Cardiac muscle cell (in vitro differentiated cells and primary cell): ENCODE measurements around the gene AUTS2. TPM values are rescaled to one million over a fixed set of nuclear protein-coding genes. Genes with fewer than 3 reads are reported as not detected.

Experiments used
- DNase-seq, 2 donors: peaks; one replicate each; pipeline versions ENCODE4 v3.0.0 to v3.0.0-alpha.2; 2010 to 2017; ENCODE audit warnings: low read depth in 1 of 2, low spot score in 1 of 2
- H3K27ac ChIP-seq: fragments of 200-600 bp; sonication (generic); 2 replicates; pipeline ENCODE4 v1.5.1; 2016
- H3K27me3 ChIP-seq: fragments of 200-600 bp; sonication (generic); 2 replicates; pipeline ENCODE4 v1.6.0; 2016; ENCODE audit warnings: control low read depth
- H3K36me3 ChIP-seq: fragments of 200-600 bp; sonication (generic); 2 replicates; pipeline ENCODE4 v1.5.1; 2016; ENCODE audit warnings: control low read depth
- H3K4me1 ChIP-seq: fragments of 200-600 bp; sonication (generic); 2 replicates; pipeline ENCODE4 v1.8.1; 2017; ENCODE audit warnings: low read depth, mild to moderate bottlenecking, mixed run types
- H3K4me3 ChIP-seq: fragments of 200-600 bp; sonication (generic); 2 replicates; pipeline ENCODE4 v1.5.1; 2016; ENCODE audit warnings: mild to moderate bottlenecking
- H3K9me3 ChIP-seq: fragments of 200-600 bp; sonication (generic); 2 replicates; pipeline ENCODE4 v1.5.1; 2017; ENCODE audit warnings: low read depth, mild to moderate bottlenecking, control low read depth
- CTCF ChIP-seq: IDR thresholded peaks from 2 replicates; pipeline ENCODE4 v1.5.1; 2012; ENCODE audit warnings: low read depth, mild to moderate bottlenecking, low read length
- polyA plus RNA-seq: library from polyadenylated mRNA; unstranded; fragments of >200 nt; fragmentation: Nextera tagmentation; extraction: Ambion mirVana; gene quantifications from 2 replicates; pipeline ENCODE4 v1.2.1, GENCODE V29; 2016
- total RNA-seq: library from RNA; depleted of rRNA; stranded (reverse); fragments of >200 nt; gene quantifications from 2 replicates; pipeline ENCODE4 v1.2.3, GENCODE V29; 2016

AUTS2 gene
- total and polyA plus RNA-seq, 2 experiments from 2014 or later: 41.0 to 45.5 TPM

- no peak overlapping the region for H3K27ac ChIP-seq
- no peak overlapping the region for H3K4me3 ChIP-seq
- no peaks in the 10 kb centered on the region for H3K9me3 ChIP-seq
- no peak for DNase-seq
- peaks cover 19% of the 10 kb centered on the region for H3K4me1 ChIP-seq
- no peaks in the 10 kb centered on the region for H3K27me3 ChIP-seq
- no peak for TF ChIP-seq CTCF
- no peaks in the 10 kb centered on the region for H3K36me3 ChIP-seq
Measured at GRCh38 chr7:70573696-70574095, 975.4 kb downstream of the AUTS2 start.

DNA sequence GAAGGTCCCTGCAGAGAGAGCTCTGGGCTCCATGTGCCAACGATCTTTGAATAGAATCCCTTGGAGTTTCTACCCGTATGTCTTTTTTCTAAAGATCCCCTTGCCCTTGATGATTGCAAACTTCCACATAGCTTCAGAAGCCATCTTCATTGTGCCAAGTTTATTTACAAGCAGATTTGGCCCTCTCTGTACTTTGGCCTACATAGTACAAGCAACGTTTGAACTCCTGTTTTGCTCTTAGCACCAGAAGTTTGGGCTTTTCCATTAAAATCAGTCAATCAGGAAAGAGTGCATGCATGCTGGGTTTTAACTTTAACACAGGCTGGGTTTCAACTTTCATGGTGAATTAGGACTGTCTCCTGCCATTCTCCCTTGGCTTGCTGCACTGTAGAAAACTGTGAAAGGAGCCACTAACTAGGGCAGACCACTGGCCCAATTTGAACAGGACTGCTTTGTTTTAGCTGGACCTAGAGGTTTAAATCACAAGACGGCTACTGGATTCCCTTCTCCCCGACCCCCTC, 976.1 kb downstream of the AUTS2 start:
- H3K36me3 ChIP-seq: no peaks in the 10 kb centered on the region
- H3K27me3 ChIP-seq: no peaks in the 10 kb centered on the region
- H3K9me3 ChIP-seq: no peaks in the 10 kb centered on the region
- no peak overlapping the region for H3K4me3 ChIP-seq
- H3K27ac ChIP-seq: no peak overlapping the region
- no peak for DNase-seq
- no peak for TF ChIP-seq CTCF
- H3K4me1 ChIP-seq: peaks cover 13% of the 10 kb centered on the region

- no peak for DNase-seq
- no peak overlapping the region for H3K27ac ChIP-seq
Measured at GRCh38 chr7:70574970-70575799, 976.9 kb downstream of the AUTS2 start.

GRCh38 chr7:70577078-70577477, 978.8 kb downstream of the AUTS2 start:
- no peak for TF ChIP-seq CTCF
- no peak for DNase-seq
- Histone ChIP-seq H3K36me3 (no peaks in the 10 kb centered on the region), H3K4me1 (no peaks in the 10 kb centered on the region), H3K27ac (no peak overlapping the region), H3K4me3 (no peak overlapping the region), H3K27me3 (peaks cover 3% of the 10 kb centered on the region), H3K9me3 (no peaks in the 10 kb centered on the region)

More at GRCh38 chr7:70574970-70575799, 976.9 kb downstream of the AUTS2 start:
- H3K4me3 ChIP-seq: no peak overlapping the region
- H3K4me1 ChIP-seq: peaks cover 5% of the 10 kb centered on the region
- no peaks in the 10 kb centered on the region for H3K36me3 ChIP-seq
- H3K27me3 ChIP-seq: no peaks in the 10 kb centered on the region
- no peak for TF ChIP-seq CTCF
- no peaks in the 10 kb centered on the region for H3K9me3 ChIP-seq

- Histone ChIP-seq H3K9me3 (no peaks in the 10 kb centered on the region), H3K36me3 (no peaks in the 10 kb centered on the region), H3K4me3 (no peak overlapping the region), H3K4me1 (peaks cover 5% of the 10 kb centered on the region), H3K27me3 (peaks cover 3% of the 10 kb centered on the region), H3K27ac (no peak overlapping the region)
- DNase-seq: no peak
- TF ChIP-seq CTCF: no peak
Measured at GRCh38 chr7:70578131-70578530, 979.9 kb downstream of the AUTS2 start.
